Occipital lobe (tissue), 2 donors: ENCODE measurements around the gene NTRK3. TPM values are rescaled to one million over a fixed set of nuclear protein-coding genes. Genes with fewer than 3 reads are reported as not detected.

ENCODE experiments used
- DNase-seq: peaks from one replicate; lab custom pipeline; 2025; lab: John Stamatoyannopoulos, UW
- total RNA-seq: library from RNA; depleted of rRNA; stranded (reverse); fragments of >200 nt; gene quantifications from one replicate; pipeline ENCODE4 v1.2.3, GENCODE V29; 2014

The NTRK3 gene
- total RNA-seq, 1 donor from 2014 or later, result 52.3 TPM

GRCh38 chr15:87944691-87945090 is 311.8 kb downstream of the NTRK3 start:
- no peak for DNase-seq

- DNase-seq, result no peak
Measured at GRCh38 chr15:87944050-87944449, 312.5 kb downstream of the NTRK3 start.

- no peak for DNase-seq
Measured at GRCh38 chr15:87943626-87944025, 312.9 kb downstream of the NTRK3 start.

- no peak for DNase-seq
Measured at GRCh38 chr15:87942316-87942715, 314.2 kb downstream of the NTRK3 start.

GRCh38 chr15:87941606-87942005 is 314.9 kb downstream of the NTRK3 start:
- no peak for DNase-seq

- DNase-seq, result no peak
Measured at GRCh38 chr15:87940768-87941167, 315.8 kb downstream of the NTRK3 start.

- no peak for DNase-seq
Measured at GRCh38 chr15:87939848-87940457, 316.6 kb downstream of the NTRK3 start.

GRCh38 chr15:87938031-87938430 is 318.5 kb downstream of the NTRK3 start:
- no peak for DNase-seq

GRCh38 chr15:87935583-87935982 is 321.0 kb downstream of the NTRK3 start:
- DNase-seq, result no peak

GRCh38 chr15:87931584-87931983 is 325.0 kb downstream of the NTRK3 start:
- no peak for DNase-seq

GRCh38 chr15:87930457-87930856 is 326.1 kb downstream of the NTRK3 start:
- DNase-seq, result no peak

GRCh38 chr15:87929841-87930240 is 326.7 kb downstream of the NTRK3 start:
- DNase-seq, result no peak

- no peak for DNase-seq
Measured at GRCh38 chr15:87924433-87924832, 332.1 kb downstream of the NTRK3 start.

- DNase-seq, result no peak
Measured at GRCh38 chr15:87919064-87919463, 337.5 kb downstream of the NTRK3 start.

- DNase-seq, result no peak
Measured at GRCh38 chr15:87917480-87917879, 339.1 kb downstream of the NTRK3 start.

- no peak for DNase-seq
Measured at GRCh38 chr15:87916208-87916607, 340.3 kb downstream of the NTRK3 start.

- no peak for DNase-seq
Measured at GRCh38 chr15:87910301-87910700, 346.2 kb downstream of the NTRK3 start.

- no peak for DNase-seq
Measured at GRCh38 chr15:87907676-87908446, 348.7 kb downstream of the NTRK3 start.

- no peak for DNase-seq
Measured at GRCh38 chr15:87906444-87906843, 350.1 kb downstream of the NTRK3 start.

- peak; percentile 27 for DNase-seq
Measured at GRCh38 chr15:87902772-87903426, 353.6 kb downstream of the NTRK3 start.

- no peak for DNase-seq
Measured at GRCh38 chr15:87901926-87902690, 354.4 kb downstream of the NTRK3 start.

- no peak for DNase-seq
Measured at GRCh38 chr15:87901008-87901407, 355.5 kb downstream of the NTRK3 start.
